A673 (cell line): Measurements from ENCODE around the gene SNAI3. TPM values are rescaled to one million over a fixed set of nuclear protein-coding genes. Genes with fewer than 3 reads are reported as not detected.

Experiments used
- BruUV-seq: library from RNA; stranded (reverse); fragments of 400-500 nt; replicated peaks from 2 replicates; lab custom pipeline; 2021; lab: Mats Ljungman, UMichigan
- CTCF ChIA-PET: fragments of 300-600 bp; sonication (Branson Sonifier 250); formaldehyde crosslinking; loops from one replicate; lab custom pipeline; 2022; ENCODE audit warnings: antibody characterized with exemption; lab: Charles Lee
- POLR2A ChIA-PET: fragments of 300-600 bp; sonication (Branson Sonifier 250); formaldehyde crosslinking; loops from one replicate; lab custom pipeline; 2022; ENCODE audit warnings: antibody characterized with exemption; ENCODE audit not compliant: low non-redundant PET; lab: Charles Lee
- DNase-seq: peaks from one replicate; pipeline ENCODE4 v3.0.0-alpha.2; 2015; ENCODE audit warnings: low spot score
- H3K27ac ChIP-seq: fragments of 200-600 bp; sonication (generic); 2 replicates; pipeline ENCODE4 v1.5.1; 2016; ENCODE audit warnings: mixed run types, low read depth, mild to moderate bottlenecking, mixed read lengths, antibody characterized with exemption, low read length; ENCODE audit not compliant: poor library complexity, severe bottlenecking
- H3K27me3 ChIP-seq: fragments of 200-600 bp; sonication (generic); replicated peaks from 2 replicates; pipeline ENCODE4 v1.6.1; 2017; ENCODE audit warnings: mixed run types, low read depth, mild to moderate bottlenecking, mixed read lengths, antibody characterized with exemption, low read length; ENCODE audit not compliant: insufficient read depth, poor library complexity
- H3K36me3 ChIP-seq: fragments of 200-600 bp; sonication (generic); 2 replicates; pipeline ENCODE4 v1.6.1; 2016; ENCODE audit warnings: mixed run types, mild to moderate bottlenecking, mixed read lengths, antibody characterized with exemption, low read length; ENCODE audit not compliant: insufficient read depth, poor library complexity, severe bottlenecking
- H3K4me1 ChIP-seq: fragments of 200-600 bp; sonication (generic); 2 replicates; pipeline ENCODE4 v1.6.1; 2017; ENCODE audit warnings: mixed run types, mild to moderate bottlenecking, mixed read lengths, antibody characterized with exemption, low read length; ENCODE audit not compliant: insufficient read depth, poor library complexity, severe bottlenecking
- H3K4me3 ChIP-seq: fragments of 200-600 bp; sonication (generic); 2 replicates; pipeline ENCODE4 v1.5.1; 2016; ENCODE audit warnings: low read depth, mixed run types, mild to moderate bottlenecking, mixed read lengths, low read length; ENCODE audit not compliant: poor library complexity, severe bottlenecking
- H3K9me3 ChIP-seq: fragments of 200-600 bp; sonication (generic); 2 replicates; pipeline ENCODE4 v1.6.1; 2016; ENCODE audit warnings: mixed run types, low read depth, mild to moderate bottlenecking, mixed read lengths, antibody characterized with exemption, low read length; ENCODE audit not compliant: poor library complexity, severe bottlenecking
- EZH2 ChIP-seq: fragments of 200-600 bp; sonication (generic); IDR thresholded peaks from 2 replicates; pipeline ENCODE4 v1.6.1; 2017; ENCODE audit warnings: borderline replicate concordance, low read depth, mild to moderate bottlenecking, mixed read lengths, antibody characterized with exemption, low read length; ENCODE audit not compliant: poor library complexity, severe bottlenecking
- intact Hi-C: fragments of 100-400 bp; cut with micrococcal nuclease; formaldehyde crosslinking; loops from one replicate; pipeline ENCODE4 v1.10.0; 2022; ENCODE audit not compliant: unreplicated experiment
- total RNA-seq: library from RNA; stranded (reverse); gene quantifications from 2 replicates; pipeline ENCODE4 v1.2.3, GENCODE V29; 2021
- TF ChIP-seq, protein P1 (sequence below): fragments of 300-800, 200-600 bp; sonication (generic); conservative IDR thresholded peaks from 2 replicates; pipeline ENCODE4 v1.5.1; 2017; ENCODE audit warnings: low read depth, mild to moderate bottlenecking, antibody characterized with exemption, low read length, moderate library complexity, mixed read lengths

Gene SNAI3
- total RNA-seq, 1 experiment from 2014 or later: not detected

DNA sequence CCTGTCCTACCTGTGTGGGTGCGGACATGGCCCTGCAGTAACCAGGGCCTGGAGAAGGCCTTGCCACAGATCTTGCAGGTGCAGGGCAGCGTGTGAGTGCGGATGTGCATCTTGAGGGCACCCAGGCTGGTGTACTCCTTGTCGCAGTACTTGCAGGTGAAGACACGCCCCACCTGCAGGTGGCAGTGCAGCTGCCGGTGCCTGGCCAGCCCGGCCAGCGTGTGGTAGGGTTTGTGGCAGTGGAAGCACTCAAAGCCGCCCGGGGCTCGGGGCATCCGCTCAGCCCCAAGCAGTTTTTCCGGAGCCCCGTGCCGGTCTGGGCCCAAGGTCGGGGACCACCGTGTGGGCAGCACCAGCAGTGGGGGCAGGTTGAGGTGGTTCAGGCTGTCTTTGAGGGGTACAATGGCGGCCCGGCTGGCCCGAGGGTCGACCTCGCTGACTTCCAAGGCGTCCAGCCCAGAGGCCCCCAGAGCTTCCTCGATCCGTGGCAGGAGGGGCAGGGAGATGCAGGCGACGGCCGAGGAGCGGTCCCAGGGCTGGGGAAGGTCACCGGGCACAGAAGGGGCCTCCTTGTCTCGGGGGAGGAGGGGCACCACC lies 5.1 kb downstream of the SNAI3 start:
- CTCF ChIA-PET: no interaction called here
- POLR2A ChIA-PET: no interaction called here
- no peaks in the 10 kb centered on the region for H3K9me3 ChIP-seq
- peaks cover 6% of the 10 kb centered on the region for H3K4me1 ChIP-seq
- DNase-seq: no peak
- TF ChIP-seq, protein P1, sequence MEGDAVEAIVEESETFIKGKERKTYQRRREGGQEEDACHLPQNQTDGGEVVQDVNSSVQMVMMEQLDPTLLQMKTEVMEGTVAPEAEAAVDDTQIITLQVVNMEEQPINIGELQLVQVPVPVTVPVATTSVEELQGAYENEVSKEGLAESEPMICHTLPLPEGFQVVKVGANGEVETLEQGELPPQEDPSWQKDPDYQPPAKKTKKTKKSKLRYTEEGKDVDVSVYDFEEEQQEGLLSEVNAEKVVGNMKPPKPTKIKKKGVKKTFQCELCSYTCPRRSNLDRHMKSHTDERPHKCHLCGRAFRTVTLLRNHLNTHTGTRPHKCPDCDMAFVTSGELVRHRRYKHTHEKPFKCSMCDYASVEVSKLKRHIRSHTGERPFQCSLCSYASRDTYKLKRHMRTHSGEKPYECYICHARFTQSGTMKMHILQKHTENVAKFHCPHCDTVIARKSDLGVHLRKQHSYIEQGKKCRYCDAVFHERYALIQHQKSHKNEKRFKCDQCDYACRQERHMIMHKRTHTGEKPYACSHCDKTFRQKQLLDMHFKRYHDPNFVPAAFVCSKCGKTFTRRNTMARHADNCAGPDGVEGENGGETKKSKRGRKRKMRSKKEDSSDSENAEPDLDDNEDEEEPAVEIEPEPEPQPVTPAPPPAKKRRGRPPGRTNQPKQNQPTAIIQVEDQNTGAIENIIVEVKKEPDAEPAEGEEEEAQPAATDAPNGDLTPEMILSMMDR: peak; percentile 50
- no peak for TF ChIP-seq EZH2
- no peaks in the 10 kb centered on the region for H3K36me3 ChIP-seq
- BruUV-seq: no TSS peak
- intact Hi-C loops: no loop called here
- H3K27me3 ChIP-seq: no peaks in the 10 kb centered on the region
- no peak overlapping the region for H3K4me3 ChIP-seq
- no peak overlapping the region for H3K27ac ChIP-seq

DNA sequence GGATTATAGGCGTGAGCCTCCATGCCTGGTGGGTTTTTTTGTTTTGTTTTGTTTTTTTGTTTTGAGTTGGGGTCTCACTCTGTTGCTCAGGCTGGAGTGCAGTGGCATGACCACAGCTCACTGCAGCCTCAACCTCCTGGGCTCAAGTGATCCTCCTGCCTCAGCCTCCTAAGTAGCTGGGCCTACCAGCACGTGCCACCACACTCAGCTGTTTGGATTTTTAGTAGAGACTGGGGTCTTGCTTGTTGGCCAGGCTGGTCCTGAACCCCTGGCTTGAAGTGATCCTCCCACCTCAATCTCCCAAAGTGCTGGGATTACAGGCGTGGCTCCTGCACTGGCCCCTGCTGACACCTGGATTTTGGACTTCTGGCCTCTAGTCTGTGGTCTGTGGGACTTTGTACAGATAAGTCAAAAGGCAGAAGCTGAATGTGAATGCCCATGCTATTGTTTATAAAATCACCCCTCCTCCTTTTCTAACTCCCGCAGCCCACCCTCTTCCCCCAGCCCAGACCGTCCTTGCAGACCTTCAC lies 5.7 kb downstream of the SNAI3 start:
- no TSS peak for BruUV-seq
- Histone ChIP-seq H3K4me3 (no peak overlapping the region), H3K9me3 (no peaks in the 10 kb centered on the region), H3K4me1 (peaks cover 3% of the 10 kb centered on the region), H3K36me3 (no peaks in the 10 kb centered on the region), H3K27me3 (no peaks in the 10 kb centered on the region), H3K27ac (no peak overlapping the region)
- ChIA-PET CTCF (no interaction called here), POLR2A (no interaction called here)
- DNase-seq: no peak
- intact Hi-C loops: no loop called here
- TF ChIP-seq, protein P1: no peak
- no peak for TF ChIP-seq EZH2

DNA sequence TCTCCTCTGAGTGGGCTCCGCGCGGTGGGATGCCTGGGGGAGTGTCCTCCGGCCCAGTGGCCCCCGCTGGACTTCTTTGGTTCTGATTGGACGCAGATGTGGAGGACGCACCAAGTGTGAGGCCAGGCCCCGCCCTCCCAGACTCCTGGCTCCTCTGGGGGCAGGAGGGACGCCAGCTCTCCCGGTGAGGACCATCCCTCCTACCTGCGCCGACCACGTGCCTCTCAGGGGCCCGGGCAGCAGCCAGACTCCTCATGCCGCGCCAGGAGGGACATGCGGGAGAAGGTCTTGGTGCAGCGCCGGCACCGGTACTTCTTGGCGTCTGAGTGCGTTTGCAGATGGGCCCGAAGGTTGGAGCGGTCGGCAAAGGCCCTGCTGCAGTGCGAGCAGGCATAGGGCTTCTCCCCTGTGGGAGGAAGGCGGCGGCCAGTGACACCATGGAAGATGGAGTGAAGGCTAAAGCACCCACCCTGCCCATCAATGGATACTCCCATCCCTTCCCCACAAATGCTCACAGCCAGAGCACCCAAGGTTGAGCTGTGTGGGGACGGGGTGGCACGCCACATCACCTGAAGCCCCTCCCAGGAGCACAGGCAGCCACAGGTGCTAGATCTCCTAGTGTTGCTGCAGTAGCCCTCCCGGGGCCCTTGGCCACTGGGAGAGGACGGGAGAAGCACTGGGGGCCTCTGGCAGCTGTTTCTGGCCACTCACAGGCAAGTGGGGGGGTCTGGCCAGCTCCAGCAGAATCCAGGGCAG lies 7.9 kb downstream of the SNAI3 start:
- H3K27me3 ChIP-seq: no peaks in the 10 kb centered on the region
- no peak overlapping the region for H3K27ac ChIP-seq
- no peaks in the 10 kb centered on the region for H3K9me3 ChIP-seq
- peak; percentile 49 for DNase-seq
- POLR2A ChIA-PET: no interaction called here
- BruUV-seq: no TSS peak
- H3K36me3 ChIP-seq: no peaks in the 10 kb centered on the region
- TF ChIP-seq, protein P1: no peak
- no peak for TF ChIP-seq EZH2
- H3K4me1 ChIP-seq: no peaks in the 10 kb centered on the region
- peak overlapping the region; percentile 12 for H3K4me3 ChIP-seq
- intact Hi-C loops: no loop called here
- CTCF ChIA-PET: no interaction called here
